GM06990 (cell line): ENCODE measurements around the gene NOL11.
"Not testable (repeated sequence)": the region's sequence is repeated elsewhere in the genome, so short reads cannot be mapped to it uniquely, and the experiment has no call there.

Experiments used
- DNase-seq: peaks from one replicate; pipeline ENCODE4 v3.0.0-alpha.2; 2011; ENCODE audit not compliant: insufficient read length; ENCODE audit errors: extremely low read depth
- H3K27me3 ChIP-seq: replicated peaks from 2 replicates; pipeline ENCODE4 v1.6.0; 2011; ENCODE audit warnings: low read length; ENCODE audit not compliant: control insufficient read depth, insufficient read depth
- H3K36me3 ChIP-seq: 2 replicates; pipeline ENCODE4 v1.5.1; 2011; ENCODE audit warnings: low read length; ENCODE audit not compliant: control insufficient read depth, insufficient read depth
- H3K4me3 ChIP-seq: replicated peaks from 2 replicates; pipeline ENCODE4 v1.5.1; 2011; ENCODE audit warnings: low read depth, mild to moderate bottlenecking, control low read depth, low read length
- CTCF ChIP-seq: IDR thresholded peaks from 2 replicates; pipeline ENCODE4 v1.5.1; 2011; ENCODE audit warnings: low read length, control low read depth, mild to moderate bottlenecking, inconsistent platforms; ENCODE audit not compliant: insufficient read depth, poor library complexity, severe bottlenecking

The NOL11 gene

GRCh38 chr17:67751101-67752074 lies 33.7 kb downstream of the NOL11 start:
- no peak for TF ChIP-seq CTCF
- Histone ChIP-seq H3K36me3 (peaks cover 4% of the 10 kb centered on the region), H3K27me3 (no peaks in the 10 kb centered on the region), H3K4me3 (no peak overlapping the region)
- no peak for DNase-seq

- H3K36me3 ChIP-seq, H3K27me3 ChIP-seq, H3K4me3 ChIP-seq, DNase-seq: not testable (repeated sequence)
These were observed 34.4 kb downstream of the NOL11 start for GRCh38 chr17:67752160-67752559.

GRCh38 chr17:67753026-67753425 lies 35.3 kb downstream of the NOL11 start:
- TF ChIP-seq CTCF: no peak
- H3K36me3 ChIP-seq: peaks cover 4% of the 10 kb centered on the region
- no peaks in the 10 kb centered on the region for H3K27me3 ChIP-seq
- H3K4me3 ChIP-seq: no peak overlapping the region
- DNase-seq: no peak

GRCh38 chr17:67754001-67754400 lies 36.3 kb downstream of the NOL11 start:
- no peak for TF ChIP-seq CTCF
- Histone ChIP-seq H3K4me3 (no peak overlapping the region), H3K27me3 (no peaks in the 10 kb centered on the region), H3K36me3 (peaks cover 2% of the 10 kb centered on the region)
- DNase-seq: no peak

GRCh38 chr17:67754686-67755085 lies 37.0 kb downstream of the NOL11 start:
- not testable (repeated sequence) for DNase-seq, H3K36me3 ChIP-seq

GRCh38 chr17:67756766-67757165 lies 39.0 kb downstream of the NOL11 start:
- not testable (repeated sequence) for H3K27me3 ChIP-seq, H3K4me3 ChIP-seq, DNase-seq, H3K36me3 ChIP-seq

More at GRCh38 chr17:67754686-67755085, 37.0 kb downstream of the NOL11 start:
- H3K4me3 ChIP-seq, H3K27me3 ChIP-seq: not testable (repeated sequence)

- no peak for TF ChIP-seq CTCF
- no peak for DNase-seq
- Histone ChIP-seq H3K4me3 (no peak overlapping the region), H3K27me3 (no peaks in the 10 kb centered on the region), H3K36me3 (no peaks in the 10 kb centered on the region)
These were observed 41.8 kb downstream of the NOL11 start for GRCh38 chr17:67759355-67760171.
